Activated T-cell treated with anti-CD3 and anti-CD28 coated beads, Interleukin-2, amount 50 U/mL, for 1 hour (primary cell): Measurements from ENCODE around the gene THYN1.

ENCODE experiments used
- DNase-seq: peaks from one replicate; pipeline ENCODE4 v3.0.0-alpha.2; 2020

Gene THYN1

DNA sequence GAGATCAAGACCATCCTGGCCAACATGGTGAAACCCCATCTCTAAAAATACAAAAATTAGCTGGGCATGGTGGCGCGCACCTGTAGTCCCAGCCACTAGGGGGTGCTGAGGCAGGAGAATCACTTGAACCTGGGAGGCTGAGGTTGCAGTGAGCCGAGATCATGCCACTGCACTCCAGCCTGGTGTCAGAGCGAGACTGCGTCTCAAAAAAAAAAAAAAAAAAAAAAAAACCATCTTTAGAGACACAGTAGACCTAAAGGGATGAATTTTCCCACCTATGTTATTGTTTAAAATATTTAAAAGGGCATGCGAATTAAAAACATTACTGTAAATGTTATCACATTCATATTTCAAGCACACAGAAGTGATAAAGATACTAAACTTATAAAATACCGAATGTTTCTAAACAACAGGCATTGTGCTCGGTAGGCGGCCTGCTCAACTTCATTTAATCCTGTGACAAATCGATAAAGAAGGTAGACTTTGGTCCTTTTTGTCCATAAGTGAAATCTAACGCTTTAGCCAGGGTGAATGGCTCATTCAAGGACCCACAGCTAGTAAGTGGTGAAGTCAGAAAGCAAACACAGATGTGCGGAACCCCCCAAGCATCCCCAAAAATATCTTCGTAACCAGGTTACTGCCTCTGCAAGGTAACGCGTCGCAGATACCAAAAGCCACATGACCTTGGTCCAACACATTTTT, 45.5 kb downstream of the THYN1 start:
- DNase-seq: peak; percentile 70

DNA sequence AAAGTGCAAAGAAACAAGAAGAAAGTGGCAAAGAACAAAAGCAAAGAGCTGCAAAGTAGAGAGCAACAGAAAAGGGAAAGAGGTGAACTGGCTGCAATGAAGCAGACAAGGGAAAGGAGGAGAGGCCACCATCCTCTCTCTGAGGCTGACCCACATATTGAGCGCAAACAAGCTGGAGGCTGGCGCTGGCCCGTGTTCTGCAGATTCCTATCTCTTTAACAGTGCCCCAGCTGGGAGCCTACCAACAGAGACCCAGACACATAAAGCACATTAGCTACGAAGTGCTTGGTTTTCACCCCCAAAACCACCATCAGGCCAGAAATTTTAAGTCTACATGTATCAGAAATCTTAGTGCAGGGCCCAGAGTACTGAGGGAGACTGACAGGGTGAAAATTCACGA, 47.0 kb downstream of the THYN1 start:
- DNase-seq: no peak

DNA sequence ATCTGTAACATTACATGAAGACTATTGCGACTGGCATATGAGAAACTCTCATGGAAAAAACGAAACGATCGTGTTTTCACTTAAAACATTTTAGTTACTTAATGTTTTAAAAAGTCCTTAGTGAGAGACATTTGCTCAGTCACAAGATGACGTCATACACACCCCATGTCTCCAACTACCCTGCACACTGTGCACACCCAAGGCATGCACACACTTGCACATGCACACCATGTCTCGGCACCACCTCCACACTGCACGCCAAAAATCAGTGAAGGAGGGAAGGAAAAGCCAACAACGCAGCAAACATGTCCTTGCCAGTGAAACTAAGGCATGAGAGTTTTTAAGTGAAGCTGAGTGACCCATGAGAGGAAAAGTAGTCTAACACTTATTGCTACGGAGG, 47.4 kb downstream of the THYN1 start:
- DNase-seq: no peak

DNA sequence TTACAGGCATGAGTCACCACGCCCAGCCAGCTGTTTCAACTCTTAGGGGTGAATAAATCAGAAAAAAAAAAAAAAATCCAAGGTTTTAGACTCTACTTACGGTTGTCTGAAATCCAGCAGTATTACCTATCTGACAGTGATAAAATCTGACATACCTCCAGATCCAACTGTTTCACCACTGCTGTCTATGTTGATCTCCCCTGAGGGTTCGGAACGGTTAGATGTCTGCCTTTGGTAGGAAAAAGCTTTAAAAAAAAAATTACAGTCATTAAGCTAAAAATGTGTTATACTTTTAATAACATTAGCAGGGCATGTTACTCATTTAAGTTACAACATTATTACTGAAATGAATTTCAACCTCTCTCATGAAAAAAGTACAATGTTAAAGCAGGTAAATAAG, 50.5 kb downstream of the THYN1 start:
- no peak for DNase-seq

DNA sequence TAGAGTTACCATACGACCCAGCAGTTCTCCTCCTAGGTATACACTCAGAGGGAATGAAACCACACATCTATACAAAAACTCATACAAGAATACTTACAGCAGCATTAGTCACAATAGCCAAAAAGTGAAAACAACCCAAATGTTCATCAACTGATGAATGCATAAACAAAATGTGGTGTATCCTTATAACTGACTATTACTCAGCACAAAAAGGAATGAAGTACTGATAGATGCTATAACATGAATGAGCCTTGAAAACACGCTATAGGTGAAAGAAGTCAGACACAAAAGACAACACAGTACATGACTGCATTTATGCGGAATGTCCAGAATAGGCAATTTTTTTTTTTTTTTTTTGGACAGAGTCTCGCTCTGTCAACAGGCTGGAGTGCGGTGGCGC, 52.5 kb downstream of the THYN1 start:
- DNase-seq: no peak

DNA sequence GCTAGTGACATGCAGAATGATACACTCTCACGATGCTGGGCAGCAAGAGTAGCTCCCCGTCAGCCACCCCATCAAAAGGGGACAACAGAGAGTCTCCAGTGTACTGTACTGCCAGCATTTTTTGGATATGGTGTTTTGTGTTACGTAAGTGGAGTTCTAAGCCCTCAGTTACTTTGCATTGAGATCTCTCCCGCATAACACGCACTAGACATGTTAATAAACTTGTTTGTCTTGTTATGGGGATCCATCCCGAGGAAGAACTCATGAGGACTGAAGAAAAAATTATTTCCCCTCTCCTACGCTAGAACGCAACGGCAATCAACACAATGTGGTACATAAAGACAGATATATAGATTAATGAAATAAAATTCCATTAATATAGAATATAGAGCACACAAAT, 53.6 kb downstream of the THYN1 start:
- no peak for DNase-seq
